Mesenchymal stem cell (in vitro differentiated cells and primary cell): Measurements from ENCODE around the gene CCDC85C.

Experiments
- DNase-seq: peaks from one replicate; pipeline ENCODE4 v3.0.0-alpha.2; 2013
- H2AFZ ChIP-seq: one replicate; pipeline ENCODE4 v1.6.1; 2013; ENCODE audit warnings: low read depth, mild to moderate bottlenecking, control low read depth, inconsistent platforms, low read length, moderate library complexity
- H2AK5ac ChIP-seq: 2 replicates; pipeline ENCODE4 v1.6.1; 2013; ENCODE audit warnings: low read length, moderate library complexity, mild to moderate bottlenecking, inconsistent platforms; ENCODE audit not compliant: severe bottlenecking
- H2BK120ac ChIP-seq: one replicate; pipeline ENCODE4 v1.6.1; 2013; ENCODE audit warnings: low read depth, mild to moderate bottlenecking, inconsistent platforms, low read length, moderate library complexity
- H2BK12ac ChIP-seq, 2 experiments: one replicate each; pipeline ENCODE4 v1.6.1; 2013; ENCODE audit warnings: inconsistent platforms in 2 of 2, low read length in 2 of 2, mild to moderate bottlenecking in 2 of 2, moderate library complexity in 2 of 2, control low read depth in 1 of 2
- H2BK15ac ChIP-seq: one replicate; pipeline ENCODE4 v1.6.1; 2013; ENCODE audit warnings: mild to moderate bottlenecking, low read depth, inconsistent platforms; ENCODE audit not compliant: poor library complexity, severe bottlenecking
- H2BK5ac ChIP-seq: 2 replicates; pipeline ENCODE4 v1.6.1; 2013; ENCODE audit warnings: low read depth, mild to moderate bottlenecking, low read length, control low read depth, inconsistent platforms; ENCODE audit not compliant: poor library complexity, severe bottlenecking
- H3K14ac ChIP-seq, 2 experiments: one replicate each; pipeline ENCODE4 v1.6.1; 2013; ENCODE audit warnings: inconsistent platforms in 2 of 2, low read length in 2 of 2, control low read depth in 1 of 2, mild to moderate bottlenecking in 1 of 2, moderate library complexity in 1 of 2
- H3K18ac ChIP-seq, 2 experiments: one replicate each; pipeline ENCODE4 v1.6.1; 2013; ENCODE audit warnings: inconsistent platforms in 2 of 2, low read length in 2 of 2, control low read depth in 1 of 2, low read depth in 1 of 2, mild to moderate bottlenecking in 1 of 2
- H3K23ac ChIP-seq, 2 experiments: one replicate each; pipeline ENCODE4 v1.6.1; 2013; ENCODE audit warnings: inconsistent platforms in 2 of 2, low read length in 2 of 2, mild to moderate bottlenecking in 2 of 2, moderate library complexity in 2 of 2, control low read depth in 1 of 2
- H3K27ac ChIP-seq: 2 replicates; pipeline ENCODE4 v1.5.1; 2013; ENCODE audit warnings: mild to moderate bottlenecking, moderate library complexity, low read length, control low read depth, inconsistent platforms; ENCODE audit not compliant: poor library complexity, severe bottlenecking
- H3K27me3 ChIP-seq, 2 experiments: 2 replicates each; pipeline versions ENCODE4 v1.6.1 to v1.7.0; 2013; ENCODE audit warnings: low read length in 2 of 2, mild to moderate bottlenecking in 2 of 2, moderate library complexity in 2 of 2, control low read depth in 1 of 2, inconsistent platforms in 1 of 2; ENCODE audit not compliant: control insufficient read depth in 1 of 2, insufficient read depth in 1 of 2
- H3K36me3 ChIP-seq, 2 experiments: 2 replicates each; pipeline versions ENCODE4 v1.6.1 to v1.7.0; 2013; ENCODE audit warnings: low read length in 2 of 2, control low read depth in 1 of 2, inconsistent platforms in 1 of 2, low read depth in 1 of 2, mild to moderate bottlenecking in 1 of 2; ENCODE audit not compliant: insufficient read depth in 2 of 2, control insufficient read depth in 1 of 2
- H3K4ac ChIP-seq, 2 experiments: one replicate each; pipeline ENCODE4 v1.6.1; 2013; ENCODE audit warnings: inconsistent platforms in 2 of 2, low read length in 2 of 2, mild to moderate bottlenecking in 2 of 2, moderate library complexity in 2 of 2, control low read depth in 1 of 2, low read depth in 1 of 2
- H3K4me1 ChIP-seq: 2 replicates; pipeline ENCODE4 v1.6.1; 2013; ENCODE audit warnings: low read depth, low read length, control low read depth; ENCODE audit not compliant: control insufficient read depth, insufficient read depth
- H3K4me2 ChIP-seq: 2 replicates; pipeline ENCODE4 v1.6.1; 2013; ENCODE audit warnings: low read length, mild to moderate bottlenecking, inconsistent platforms; ENCODE audit not compliant: poor library complexity, severe bottlenecking
- H3K4me3 ChIP-seq, 2 experiments: 2 replicates each; pipeline versions ENCODE4 v1.5.1 to v1.7.0; 2013; ENCODE audit warnings: low read length in 2 of 2, mild to moderate bottlenecking in 2 of 2, control low read depth in 1 of 2, low read depth in 1 of 2; ENCODE audit not compliant: insufficient read depth in 1 of 2
- H3K79me1 ChIP-seq: replicated peaks from 2 replicates; pipeline ENCODE4 v1.6.1; 2013; ENCODE audit warnings: mild to moderate bottlenecking, control low read depth, low read length, inconsistent platforms; ENCODE audit not compliant: poor library complexity, severe bottlenecking
- H3K9ac ChIP-seq: 2 replicates; pipeline ENCODE4 v1.7.0; 2013; ENCODE audit warnings: mild to moderate bottlenecking, low read length, moderate library complexity
- H3K9me3 ChIP-seq: 2 replicates; pipeline ENCODE4 v1.7.0; 2013; ENCODE audit warnings: mild to moderate bottlenecking, low read length; ENCODE audit not compliant: control insufficient read depth
- H4K8ac ChIP-seq: one replicate; pipeline ENCODE4 v1.6.1; 2013; ENCODE audit warnings: inconsistent platforms, mild to moderate bottlenecking, low read length, moderate library complexity
- H4K91ac ChIP-seq: one replicate; pipeline ENCODE4 v1.6.1; 2013; ENCODE audit warnings: mild to moderate bottlenecking, low read length, inconsistent platforms
- WGBS: methylation state at CpG from one replicate; pipeline ENCODE4 v1.1.7; 2013; ENCODE audit warnings: mixed read lengths; 5-methylcytosine and 5-hydroxymethylcytosine counted together

CCDC85C gene

GRCh38 chr14:99543370-99543769, 60.6 kb downstream of the CCDC85C start:
- H3K9ac ChIP-seq = no peak overlapping the region

GRCh38 chr14:99542566-99542965, 61.4 kb downstream of the CCDC85C start:
- no peak overlapping the region for H4K8ac ChIP-seq
- H3K27me3 ChIP-seq = peaks cover 41 to 89% of the 10 kb centered on the region in 2 experiments
- peaks cover 2% of the 10 kb centered on the region for H3K79me1 ChIP-seq
- no peak overlapping the region for H3K27ac ChIP-seq
- 93% methylated on average over 13 of the region's 13 CpGs for WGBS
- H2BK15ac ChIP-seq = no peak overlapping the region
- H2BK12ac ChIP-seq = no peak overlapping the region
- no peak overlapping the region for H4K91ac ChIP-seq
- no peak overlapping the region for H3K18ac ChIP-seq
- no peak overlapping the region for H3K4me2 ChIP-seq
- H3K14ac ChIP-seq = no peak overlapping the region
- no peak overlapping the region for H3K9ac ChIP-seq
- no peak overlapping the region for H3K23ac ChIP-seq
- H2BK120ac ChIP-seq = no peak overlapping the region
- H2AFZ ChIP-seq = no peak overlapping the region
- H3K4me1 ChIP-seq = peaks cover 27% of the 10 kb centered on the region
- no peak overlapping the region for H3K4ac ChIP-seq
- no peaks in the 10 kb centered on the region for H3K36me3 ChIP-seq
- no peak overlapping the region for H3K4me3 ChIP-seq
- H2BK5ac ChIP-seq = no peak overlapping the region
- H2AK5ac ChIP-seq = no peak overlapping the region
- DNase-seq = no peak
- H3K9me3 ChIP-seq = no peaks in the 10 kb centered on the region

More at GRCh38 chr14:99543370-99543769, 60.6 kb downstream of the CCDC85C start:
- Histone ChIP-seq H3K79me1 (peaks cover 4% of the 10 kb centered on the region), H3K9me3 (no peaks in the 10 kb centered on the region), H3K14ac (no peak overlapping the region), H3K23ac (no peak overlapping the region), H3K4me1 (peaks cover 20% of the 10 kb centered on the region), H2BK12ac (no peak overlapping the region), H3K18ac (no peak overlapping the region), H3K36me3 (no peaks in the 10 kb centered on the region), H2BK15ac (no peak overlapping the region), H3K27me3 (peaks cover 45 to 88% of the 10 kb centered on the region in 2 experiments), H3K27ac (no peak overlapping the region), H3K4ac (no peak overlapping the region), H4K8ac (no peak overlapping the region), H2BK5ac (no peak overlapping the region), H3K4me3 (no peak overlapping the region), H2BK120ac (no peak overlapping the region), H2AK5ac (no peak overlapping the region), H4K91ac (no peak overlapping the region), H2AFZ (no peak overlapping the region), H3K4me2 (no peak overlapping the region)
- 89% methylated on average over 4 of the region's 4 CpGs for WGBS
- no peak for DNase-seq

GRCh38 chr14:99541677-99542470, 62.1 kb downstream of the CCDC85C start:
- peaks cover 34% of the 10 kb centered on the region for H3K4me1 ChIP-seq
- H3K36me3 ChIP-seq = no peaks in the 10 kb centered on the region
- WGBS = 89% methylated on average over 18 of the region's 18 CpGs
- peaks cover 41 to 90% of the 10 kb centered on the region in 2 experiments for H3K27me3 ChIP-seq
- no peak overlapping the region for H3K4me2 ChIP-seq
- H2AFZ ChIP-seq = no peak overlapping the region
- no peak overlapping the region for H3K23ac ChIP-seq
- H3K18ac ChIP-seq = no peak overlapping the region
- no peak overlapping the region for H3K14ac ChIP-seq
- no peak overlapping the region for H2BK5ac ChIP-seq
- H2BK15ac ChIP-seq = no peak overlapping the region
- H2AK5ac ChIP-seq = no peak overlapping the region
- H3K27ac ChIP-seq = no peak overlapping the region
- no peak for DNase-seq
- H4K8ac ChIP-seq = no peak overlapping the region
- peaks cover 5% of the 10 kb centered on the region for H3K79me1 ChIP-seq
- no peaks in the 10 kb centered on the region for H3K9me3 ChIP-seq
- no peak overlapping the region for H2BK12ac ChIP-seq
- H2BK120ac ChIP-seq = no peak overlapping the region
- no peak overlapping the region for H3K9ac ChIP-seq
- no peak overlapping the region for H3K4me3 ChIP-seq
- no peak overlapping the region for H3K4ac ChIP-seq
- H4K91ac ChIP-seq = no peak overlapping the region

GRCh38 chr14:99541211-99541610, 62.8 kb downstream of the CCDC85C start:
- no peak overlapping the region for H2BK120ac ChIP-seq
- H3K9ac ChIP-seq = no peak overlapping the region
- no peak overlapping the region for H3K4me3 ChIP-seq
- H3K27me3 ChIP-seq = peaks cover 36 to 84% of the 10 kb centered on the region in 2 experiments
- no peak overlapping the region for H2BK5ac ChIP-seq
- no peak overlapping the region for H2BK15ac ChIP-seq
- peaks cover 7% of the 10 kb centered on the region for H3K79me1 ChIP-seq
- no peak overlapping the region for H4K91ac ChIP-seq
- H3K9me3 ChIP-seq = no peaks in the 10 kb centered on the region
- no peak overlapping the region for H3K14ac ChIP-seq
- H3K4me1 ChIP-seq = peaks cover 39% of the 10 kb centered on the region
- H4K8ac ChIP-seq = no peak overlapping the region
- no peak overlapping the region for H3K23ac ChIP-seq
- no peak overlapping the region for H2AK5ac ChIP-seq
- H2AFZ ChIP-seq = no peak overlapping the region
- H2BK12ac ChIP-seq = no peak overlapping the region
- no peak overlapping the region for H3K18ac ChIP-seq
- no peak for DNase-seq
- WGBS = 91% methylated on average over 7 of the region's 10 CpGs
- no peak overlapping the region for H3K27ac ChIP-seq
- no peak overlapping the region for H3K4me2 ChIP-seq
- H3K4ac ChIP-seq = no peak overlapping the region
- no peaks in the 10 kb centered on the region for H3K36me3 ChIP-seq
